ENCODE data around the gene AUNIP.
A peak's percentile ranks its signal among the peaks of the same experiment; 100 is the strongest.

Gene AUNIP

GRCh38 chr1:25858906-25859789, at the start of gene AUNIP:
AUNIP (minus strand) TSS chr1:25859457; CDS start chr1:25859357, 100 bp downstream.
- peak; percentile 100 for DNase-seq (ENCODE audit: low spot score)

GRCh38 chr1:25909040-25909439, 49.8 kb upstream of the AUNIP start:
- no peak for DNase-seq (ENCODE audit: low spot score)

- no peak for DNase-seq (ENCODE audit: low spot score)
Observed at GRCh38 chr1:25908161-25908560, 48.9 kb upstream of the AUNIP start.

- no peak for DNase-seq (ENCODE audit: low spot score)
Observed at GRCh38 chr1:25907601-25908000, 48.3 kb upstream of the AUNIP start.

- no peak for DNase-seq (ENCODE audit: low spot score)
Observed at GRCh38 chr1:25906644-25907300, 47.5 kb upstream of the AUNIP start.

GRCh38 chr1:25905680-25906643, 46.7 kb upstream of the AUNIP start, which contains the start of gene STMN1:
STMN1 (minus strand) TSS chr1:25906419; CDS start chr1:25904676, 1,743 bp downstream.
- DNase-seq (ENCODE audit: low spot score), result peak; percentile 90

- DNase-seq (ENCODE audit: low spot score), result peak; percentile 99
Observed at GRCh38 chr1:25904943-25905679, 45.9 kb upstream of the AUNIP start.

GRCh38 chr1:25903986-25904385, 44.7 kb upstream of the AUNIP start:
- no peak for DNase-seq (ENCODE audit: low spot score)

- DNase-seq (ENCODE audit: low spot score), result no peak
Observed at GRCh38 chr1:25902462-25902861, 43.2 kb upstream of the AUNIP start.

- no peak for DNase-seq (ENCODE audit: low spot score)
Observed at GRCh38 chr1:25900219-25900618, 41.0 kb upstream of the AUNIP start.

- no peak for DNase-seq (ENCODE audit: low spot score)
Observed at GRCh38 chr1:25899792-25900191, 40.5 kb upstream of the AUNIP start.

GRCh38 chr1:25898223-25899015, 39.2 kb upstream of the AUNIP start:
- no peak for DNase-seq (ENCODE audit: low spot score)

- DNase-seq (ENCODE audit: low spot score), result no peak
Observed at GRCh38 chr1:25897754-25898153, 38.5 kb upstream of the AUNIP start.

- DNase-seq (ENCODE audit: low spot score), result no peak
Observed at GRCh38 chr1:25896266-25896665, 37.0 kb upstream of the AUNIP start.

GRCh38 chr1:25895365-25895990, 36.2 kb upstream of the AUNIP start:
- peak; percentile 96 for DNase-seq (ENCODE audit: low spot score)

- DNase-seq (ENCODE audit: low spot score), result no peak
Observed at GRCh38 chr1:25893116-25893515, 33.9 kb upstream of the AUNIP start.

GRCh38 chr1:25891606-25892005, 32.3 kb upstream of the AUNIP start:
- no peak for DNase-seq (ENCODE audit: low spot score)

- no peak for DNase-seq (ENCODE audit: low spot score)
Observed at GRCh38 chr1:25890239-25891034, 31.2 kb upstream of the AUNIP start.

GRCh38 chr1:25889470-25889869, 30.2 kb upstream of the AUNIP start:
- no peak for DNase-seq (ENCODE audit: low spot score)
